H1 (cell line): ENCODE results near the gene DRC3. TPM values are rescaled to one million over a fixed set of nuclear protein-coding genes. Genes with fewer than 3 reads are reported as not detected.

Source experiments
- CTCF ChIA-PET: fragments of 300-600 bp; sonication (Branson Sonifier 250); formaldehyde crosslinking; loops from one replicate; lab custom pipeline; 2021; ENCODE audit not compliant: partially characterized antibody; lab: Charles Lee
- POLR2A ChIA-PET: fragments of 300-600 bp; sonication (Branson Sonifier 250); formaldehyde crosslinking; loops from one replicate; lab custom pipeline; 2021; ENCODE audit warnings: inconsistent platforms; ENCODE audit not compliant: partially characterized antibody; lab: Charles Lee
- DNase-seq, 2 experiments: peaks; one replicate each; pipeline versions ENCODE4 v3.0.0 to v3.0.0-alpha.2; 2010 to 2022; ENCODE audit warnings: low spot score in 2 of 2, low read depth in 1 of 2, mixed read lengths in 1 of 2
- FAIRE-seq: peaks from 2 replicates; lab custom pipeline; 2011; peaks lifted over from hg19 to GRCh38; lab: Jason Lieb, UNC
- H2AFZ ChIP-seq: 2 replicates; pipeline ENCODE4 v1.8.1; 2012; ENCODE audit warnings: low read length, inconsistent platforms
- H2AK5ac ChIP-seq: 2 replicates; pipeline ENCODE4 v1.6.1; 2013; ENCODE audit warnings: low read depth, low read length
- H2BK120ac ChIP-seq: replicated peaks from 2 replicates; pipeline ENCODE3; 2013; ENCODE audit warnings: low read depth, low read length, inconsistent platforms
- H2BK12ac ChIP-seq: 2 replicates; pipeline ENCODE4 v1.6.1; 2013; ENCODE audit warnings: low read depth, low read length
- H2BK15ac ChIP-seq: 2 replicates; pipeline ENCODE4 v1.6.1; 2013; ENCODE audit warnings: low read length
- H2BK20ac ChIP-seq: 2 replicates; pipeline ENCODE4 v1.6.1; 2013; ENCODE audit warnings: low read length
- H2BK5ac ChIP-seq: 2 replicates; pipeline ENCODE4 v1.6.1; 2013; ENCODE audit warnings: low read depth, low read length
- H3K14ac ChIP-seq: 2 replicates; pipeline ENCODE4 v1.6.1; 2013; ENCODE audit warnings: inconsistent platforms; ENCODE audit not compliant: insufficient read length
- H3K18ac ChIP-seq: 2 replicates; pipeline ENCODE4 v1.6.1; 2013; ENCODE audit warnings: low read length; ENCODE audit errors: extremely low read depth
- H3K23ac ChIP-seq: 2 replicates; pipeline ENCODE4 v1.6.1; 2013; ENCODE audit warnings: inconsistent platforms; ENCODE audit not compliant: insufficient read length
- H3K23me2 ChIP-seq: 2 replicates; pipeline ENCODE4 v1.6.1; 2013; ENCODE audit warnings: low read depth, low read length
- H3K27ac ChIP-seq: 2 replicates; pipeline ENCODE4 v1.6.1; 2011; ENCODE audit warnings: low read depth, low read length, inconsistent platforms
- H3K27me3 ChIP-seq, 4 experiments: replicated peaks in 1 of 4; 1 replicate in 1 of 4; 2 replicates in 3 of 4; pipeline versions ENCODE4 v1.6.1 to v1.8.1; 2011 to 2013; ENCODE audit warnings: low read length in 3 of 4, mild to moderate bottlenecking in 3 of 4, inconsistent platforms in 2 of 4, mixed read lengths in 2 of 4, moderate library complexity in 1 of 4; ENCODE audit not compliant: control insufficient read depth in 3 of 4, insufficient read depth in 3 of 4; ENCODE audit errors: extremely low read depth in 1 of 4
- H3K36me3 ChIP-seq, 4 experiments: 2 replicates each; pipeline versions ENCODE4 v1.6.1 to v1.8.1; 2011 to 2013; ENCODE audit warnings: mild to moderate bottlenecking in 4 of 4, low read length in 3 of 4, moderate library complexity in 2 of 4, control low read depth in 1 of 4, inconsistent platforms in 1 of 4; ENCODE audit not compliant: insufficient read depth in 4 of 4, control insufficient read depth in 2 of 4
- H3K4ac ChIP-seq: replicated peaks from 2 replicates; pipeline ENCODE3; 2013; ENCODE audit warnings: low read length, low read depth, mixed read lengths, inconsistent platforms; ENCODE audit not compliant: insufficient read length
- H3K4me1 ChIP-seq, 4 experiments: replicated peaks in 1 of 4; 1 replicate in 1 of 4; 2 replicates in 3 of 4; pipeline versions ENCODE4 v1.6.1 to v1.8.1; 2011 to 2013; ENCODE audit warnings: low read length in 3 of 4, inconsistent platforms in 2 of 4, mixed read lengths in 1 of 4; ENCODE audit not compliant: insufficient read depth in 4 of 4, control insufficient read depth in 3 of 4
- H3K4me2 ChIP-seq, 2 experiments: 2 replicates each; pipeline versions ENCODE4 v1.6.1 to v1.8.1; 2011 to 2013; ENCODE audit warnings: low read depth in 2 of 2, low read length in 2 of 2, control low read depth in 1 of 2, inconsistent platforms in 1 of 2, mild to moderate bottlenecking in 1 of 2; ENCODE audit not compliant: insufficient read depth in 1 of 2
- H3K4me3 ChIP-seq, 4 experiments: fragments of 200-600, 300-600 bp in 1 of 4; sonication (generic), shearing (Covaris generic), sonication (Bioruptor Twin) in 1 of 4; 2 replicates each; pipeline versions ENCODE4 v1.5.1 to v1.8.1; 2011 to 2016; ENCODE audit warnings: low read length in 4 of 4, low read depth in 3 of 4, control low read depth in 2 of 4, inconsistent platforms in 2 of 4, mild to moderate bottlenecking in 2 of 4, mixed read lengths in 1 of 4, moderate library complexity in 1 of 4; ENCODE audit not compliant: insufficient read depth in 2 of 4; ENCODE audit errors: extremely low read depth in 1 of 4
- H3K56ac ChIP-seq: replicated peaks from 2 replicates; pipeline ENCODE3; 2013; ENCODE audit warnings: low read depth, mild to moderate bottlenecking, mixed read lengths, low read length, inconsistent platforms; ENCODE audit not compliant: insufficient read length
- H3K79me1 ChIP-seq: 2 replicates; pipeline ENCODE4 v1.6.1; 2013; ENCODE audit warnings: low read depth, low read length, control low read depth
- H3K79me2 ChIP-seq, 2 experiments: 2 replicates each; pipeline versions ENCODE4 v1.6.1 to v1.8.1; 2012 to 2013; ENCODE audit warnings: low read length in 2 of 2, mild to moderate bottlenecking in 2 of 2, inconsistent platforms in 1 of 2; ENCODE audit not compliant: insufficient read depth in 2 of 2, control insufficient read depth in 1 of 2
- H3K9ac ChIP-seq, 4 experiments: replicated peaks in 1 of 4; 1 replicate in 1 of 4; 2 replicates in 3 of 4; pipeline versions ENCODE4 v1.6.1 to v1.8.1; 2011 to 2013; ENCODE audit warnings: low read depth in 3 of 4, low read length in 3 of 4, control low read depth in 2 of 4, mild to moderate bottlenecking in 2 of 4, moderate library complexity in 2 of 4, inconsistent platforms in 1 of 4; ENCODE audit errors: extremely low read depth in 1 of 4
- H3K9me3 ChIP-seq, 2 experiments: 2 replicates each; pipeline versions ENCODE4 v1.6.1 to v1.8.1; 2012 to 2013; ENCODE audit warnings: mild to moderate bottlenecking in 2 of 2, moderate library complexity in 2 of 2, control low read depth in 1 of 2, inconsistent platforms in 1 of 2, low read depth in 1 of 2, low read length in 1 of 2, mixed read lengths in 1 of 2; ENCODE audit not compliant: insufficient read depth in 2 of 2
- H4K20me1 ChIP-seq, 2 experiments: replicated peaks in 1 of 2; 2 replicates each; pipeline versions ENCODE3 to v1.8.1; 2011 to 2013; ENCODE audit warnings: inconsistent platforms in 2 of 2, low read length in 2 of 2, mild to moderate bottlenecking in 1 of 2; ENCODE audit not compliant: insufficient read depth in 2 of 2, control insufficient read depth in 1 of 2
- H4K5ac ChIP-seq: 2 replicates; pipeline ENCODE4 v1.6.1; 2013; ENCODE audit warnings: low read length, low read depth, mixed read lengths, inconsistent platforms; ENCODE audit not compliant: insufficient read length
- H4K8ac ChIP-seq: 2 replicates; pipeline ENCODE4 v1.8.0; 2013; ENCODE audit warnings: mild to moderate bottlenecking, moderate library complexity, low read length, inconsistent platforms; ENCODE audit not compliant: insufficient read depth; ENCODE audit errors: extremely low read depth
- H4K91ac ChIP-seq: replicated peaks from 2 replicates; pipeline ENCODE3; 2013; ENCODE audit warnings: low read length, mixed read lengths, inconsistent platforms; ENCODE audit not compliant: insufficient read length
- BCL11A ChIP-seq, 2 experiments: IDR thresholded peaks; one replicate each; pipeline ENCODE4 v1.6.1; 2011; ENCODE audit warnings: low read depth in 2 of 2, low read length in 2 of 2, mild to moderate bottlenecking in 2 of 2
- BRCA1 ChIP-seq: IDR thresholded peaks from 2 replicates; pipeline ENCODE4 v1.6.1; 2012; ENCODE audit warnings: low read depth, low read length, improper control_type of control experiment
- CBX8 ChIP-seq: fragments of 300-800, 300-1000 bp; sonication (generic); IDR thresholded peaks from 2 replicates; pipeline ENCODE4 v1.7.1; 2016; ENCODE audit warnings: low read depth, low read length, borderline replicate concordance
- CEBPB ChIP-seq: IDR thresholded peaks from 2 replicates; pipeline ENCODE4 v1.6.1; 2012; ENCODE audit warnings: low read depth, low read length
- CHD1 ChIP-seq: IDR thresholded peaks from 2 replicates; pipeline ENCODE4 v1.6.1; 2012; ENCODE audit warnings: low read depth, low read length, improper control_type of control experiment
- CTBP2 ChIP-seq: IDR thresholded peaks from 2 replicates; pipeline ENCODE4 v1.7.0; 2011; ENCODE audit warnings: borderline replicate concordance, mild to moderate bottlenecking, moderate library complexity, mixed read lengths, low read length; ENCODE audit not compliant: insufficient read depth, insufficient read length
- EZH2 ChIP-seq: fragments of 200-600 bp; sonication (generic); IDR thresholded peaks from 2 replicates; pipeline ENCODE4 v1.7.1; 2012; ENCODE audit warnings: low read depth, mild to moderate bottlenecking, moderate library complexity, low read length, inconsistent platforms; ENCODE audit not compliant: severe bottlenecking
- GABPA ChIP-seq: IDR thresholded peaks from 2 replicates; pipeline ENCODE4 v1.6.1; 2011; ENCODE audit warnings: mild to moderate bottlenecking, low read length, moderate library complexity, borderline replicate concordance; ENCODE audit not compliant: insufficient read depth
- KDM1A ChIP-seq: fragments of 200-600, 300-600 bp; sonication (generic); IDR thresholded peaks from 2 replicates; pipeline ENCODE4 v1.7.1; 2016; ENCODE audit warnings: mild to moderate bottlenecking, low read length, borderline replicate concordance
- RBBP5 ChIP-seq: IDR thresholded peaks from 2 replicates; pipeline ENCODE4 v1.7.1; 2012; ENCODE audit warnings: low read depth, mild to moderate bottlenecking, inconsistent platforms, low read length, moderate library complexity, borderline replicate concordance
- RFX5 ChIP-seq: IDR thresholded peaks from 2 replicates; pipeline ENCODE4 v1.6.1; 2011; ENCODE audit warnings: low read depth, low read length, improper control_type of control experiment, borderline replicate concordance
- RXRA ChIP-seq: IDR thresholded peaks from 2 replicates; pipeline ENCODE4 v1.6.1; 2011; ENCODE audit warnings: low read depth, mild to moderate bottlenecking, low read length, moderate library complexity; ENCODE audit not compliant: insufficient read depth
- SIN3A ChIP-seq, 2 experiments: IDR thresholded peaks in 1 of 2; conservative IDR thresholded peaks in 1 of 2; 2 replicates each; pipeline ENCODE4 v1.6.1; 2011 to 2012; ENCODE audit warnings: low read length in 2 of 2, improper control_type of control experiment in 1 of 2, low read depth in 1 of 2, mild to moderate bottlenecking in 1 of 2
- TEAD4 ChIP-seq: IDR thresholded peaks from 2 replicates; pipeline ENCODE4 v1.6.1; 2012; ENCODE audit warnings: low read depth, low read length, inconsistent platforms, mixed read lengths
- WGBS, 2 experiments: shearing (Covaris generic) in 1 of 2; methylation state at CpG; one replicate each; pipeline versions ENCODE4 v1.1.6 to v1.1.7; 2013 to 2015; ENCODE audit warnings: low lambda C conversion rate in 2 of 2, mixed read lengths in 2 of 2, inconsistent platforms in 1 of 2, low coverage in 1 of 2, missing lambda C conversion rate in 1 of 2; ENCODE audit not compliant: insufficient replicate concordance in 2 of 2, insufficient coverage in 1 of 2, insufficient read length in 1 of 2; ENCODE audit errors: extremely low coverage in 1 of 2, missing lambda C conversion rate in 1 of 2; 5-methylcytosine and 5-hydroxymethylcytosine counted together
- polyA plus RNA-seq, 7 experiments: library from polyadenylated mRNA; depleted of rRNA in 3 of 7; stranded (reverse) in 5 of 7; unstranded in 2 of 7; fragments of >200 nt in 5 of 7; fragments of 200-250 nt in 2 of 7; gene quantifications; 1 replicate in 5 of 7; 2 replicates in 1 of 7; 4 replicates in 1 of 7; pipeline versions ENCODE4 v1.2.1 to v1.2.3, GENCODE V29; 2011 to 2013; ENCODE audit warnings: missing spikeins in 2 of 7, mixed read lengths in 2 of 7
- total RNA-seq: library from RNA; stranded (reverse); fragmentation: NEBNext Ultra II Directional; extraction: Animal tissue kit (Norgen Biotek cat#: 25700); gene quantifications from 2 replicates; pipeline ENCODE4 v1.2.1, GENCODE V29; 2021

Gene DRC3
- total and polyA plus RNA-seq, 2 of the 8 experiments (the other 6 are each of a cell fraction or from before 2014, with no cell fraction given) = 0.59 TPM; not detected in 1

DNA sequence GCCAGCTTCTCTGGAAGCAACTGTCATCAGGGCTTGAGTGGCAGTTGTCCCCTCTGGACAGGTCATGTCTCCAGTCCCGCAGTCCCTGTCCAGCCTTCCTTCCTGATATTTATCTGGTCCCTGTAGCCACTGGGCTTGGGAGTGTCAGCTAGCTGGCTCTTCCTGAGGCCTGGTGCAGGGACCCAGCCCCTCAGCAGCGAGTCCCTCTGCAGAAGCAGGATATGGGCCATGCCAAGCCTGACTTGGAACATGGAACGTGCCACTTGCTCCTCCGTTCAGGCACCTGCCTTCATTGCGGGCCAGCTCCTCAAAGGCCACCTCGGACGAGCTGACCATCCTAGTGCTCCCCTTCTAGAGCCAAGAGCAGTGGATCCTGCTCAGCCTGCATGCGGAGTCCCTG, 26.3 kb downstream of the DRC3 start:
- FAIRE-seq (no peak), DNase-seq (no peak)
- Histone ChIP-seq H3K23ac (no peak overlapping the region), H3K23me2 (no peaks in the 10 kb centered on the region; the same call in 1 of the 2 replicates), H3K27ac (no peak overlapping the region), H3K36me3 (no peaks in the 10 kb centered on the region), H4K91ac (no peak overlapping the region), H2AFZ (no peak overlapping the region), H3K56ac (no peak overlapping the region), H3K4ac (no peak overlapping the region), H4K5ac (no peak overlapping the region), H3K9ac (no peak overlapping the region), H2BK15ac (no peak overlapping the region), H3K27me3 (no peaks in the 10 kb centered on the region), H4K8ac (0 out of 2 replicates have a peak overlapping the region, but pooled peaks have one; percentile 11), H2BK5ac (no peak overlapping the region), H4K20me1 (peaks cover 0 to 5% of the 10 kb centered on the region in 2 experiments), H3K4me1 (peaks cover 0 to 5% (median 0%) of the 10 kb centered on the region in 4 experiments; a peak in 4 of 7 replicates), H3K9me3 (no peaks in the 10 kb centered on the region), H3K18ac (no peak overlapping the region), H3K79me2 (no peaks in the 10 kb centered on the region), H2AK5ac (no peak overlapping the region), H2BK120ac (no peak overlapping the region), H3K4me3 (no peak overlapping the region), H3K79me1 (no peaks in the 10 kb centered on the region), H3K14ac (no peak overlapping the region), H2BK12ac (no peak overlapping the region), H3K4me2 (no peak overlapping the region), H2BK20ac (no peak overlapping the region)
- 88% methylated on average over 8 of the region's 8 CpGs; no CpG with 5 or more reads in 1 of the 2 experiments for WGBS, 2 experiments
- POLR2A ChIA-PET = interaction anchor here (0.8 kb wide), 1 partner anchor 40 kb away, joined by 3 read pairs; the partner anchor contains the start of gene ATPAF2
- CTCF ChIA-PET = interaction anchor here (1.1 to 3.2 kb wide), 4 partner anchors 8 to 108 kb away, joined by 3 to 21 read pairs (median 9); no protein-coding TSS in a partner anchor
- TF ChIP-seq BRCA1 (no peak), GABPA (no peak), SIN3A (conservative IDR thresholded peaks at IDR 0.05 in 1 of 2, IDR thresholded peaks at IDR 0.05 in 1 of 2; ENCODE audit: low read depth in 1 of 2, low read length in 2 of 2) (no peak), TEAD4 (no peak), CTBP2 (no peak), RFX5 (no peak), KDM1A (no peak), BCL11A (IDR thresholded peaks at IDR 0.05; ENCODE audit: low read depth in 2 of 2, low read length in 2 of 2) (no peak), RBBP5 (no peak), CEBPB (no peak), RXRA (no peak), CHD1 (no peak), CBX8 (no peak), EZH2 (no peak)
